Activated naive CD4-positive, alpha-beta T cell treated with anti-CD3 and anti-CD28 coated beads, Interleukin-2, amount 10 ng/mL, durations not matched to agents 7 days and 5 days (primary cell): Measurements from ENCODE around the gene DST.
"Not testable (repeated sequence)": the region's sequence is repeated elsewhere in the genome, so short reads cannot be mapped to it uniquely, and the experiment has no call there.

Experiments
- CTCF ChIA-PET: fragments of 350-600 bp; sonication (Branson Sonifier 250); formaldehyde crosslinking; loops from one replicate; lab custom pipeline; 2021; ENCODE audit warnings: antibody characterized with exemption; lab: Charles Lee
- DNase-seq: peaks from one replicate; pipeline ENCODE4 v3.0.0-alpha.2; 2020
- H3K27ac Mint-ChIP-seq: one replicate; pipeline ENCODE4 v1.8.0; 2021; ENCODE audit warnings: mild to moderate bottlenecking, moderate library complexity, mixed read lengths
- H3K27me3 Mint-ChIP-seq: one replicate; pipeline ENCODE4 v1.8.0; 2021; ENCODE audit warnings: mild to moderate bottlenecking, mixed read lengths
- H3K36me3 Mint-ChIP-seq: one replicate; pipeline ENCODE4 v1.8.0; 2021; ENCODE audit warnings: mixed read lengths
- H3K4me1 Mint-ChIP-seq: one replicate; pipeline ENCODE4 v1.8.0; 2021; ENCODE audit warnings: mixed read lengths
- H3K4me3 Mint-ChIP-seq: one replicate; pipeline ENCODE4 v1.8.0; 2021; ENCODE audit warnings: mild to moderate bottlenecking, moderate library complexity, mixed read lengths
- H3K9me3 Mint-ChIP-seq: one replicate; pipeline ENCODE4 v1.8.0; 2021; ENCODE audit warnings: mixed read lengths

The DST gene

GRCh38 chr6:56677559-56677958 lies 34.9 kb upstream of the DST start:
- CTCF ChIA-PET, result no interaction called here
- no peaks in the 10 kb centered on the region for H3K36me3 Mint-ChIP-seq
- no peaks in the 10 kb centered on the region for H3K4me1 Mint-ChIP-seq
- no peak for DNase-seq
- no peak overlapping the region for H3K27ac Mint-ChIP-seq
- H3K4me3 Mint-ChIP-seq, result no peak overlapping the region
- H3K9me3 Mint-ChIP-seq, result no peaks in the 10 kb centered on the region
- H3K27me3 Mint-ChIP-seq, result no peaks in the 10 kb centered on the region

- Mint-ChIP-seq H3K4me1 (no peaks in the 10 kb centered on the region), H3K27me3 (no peaks in the 10 kb centered on the region), H3K27ac (no peak overlapping the region), H3K4me3 (no peak overlapping the region), H3K36me3 (no peaks in the 10 kb centered on the region), H3K9me3 (no peaks in the 10 kb centered on the region)
- CTCF ChIA-PET, result interaction anchor here (0.6 to 0.9 kb wide), 3 partner anchors 80 to 421 kb away, joined by 3 read pairs; no protein-coding TSS in a partner anchor
- DNase-seq, result no peak
Observed at GRCh38 chr6:56671651-56672461, 29.2 kb upstream of the DST start.

- no peaks in the 10 kb centered on the region for H3K27me3 Mint-ChIP-seq
- H3K4me3 Mint-ChIP-seq, result no peak overlapping the region
- no peaks in the 10 kb centered on the region for H3K4me1 Mint-ChIP-seq
- no peak for DNase-seq
- CTCF ChIA-PET, result no interaction called here
- no peaks in the 10 kb centered on the region for H3K9me3 Mint-ChIP-seq
- no peak overlapping the region for H3K27ac Mint-ChIP-seq
- no peaks in the 10 kb centered on the region for H3K36me3 Mint-ChIP-seq
Observed at GRCh38 chr6:56671160-56671559, 28.5 kb upstream of the DST start.

GRCh38 chr6:56669041-56669440 lies 26.4 kb upstream of the DST start:
- Mint-ChIP-seq H3K4me1 (no peaks in the 10 kb centered on the region), H3K27me3 (no peaks in the 10 kb centered on the region), H3K27ac (no peak overlapping the region), H3K4me3 (no peak overlapping the region), H3K36me3 (no peaks in the 10 kb centered on the region), H3K9me3 (no peaks in the 10 kb centered on the region)
- CTCF ChIA-PET, result interaction anchor here (1.5 kb wide), 1 partner anchor 29 kb away, joined by 6 read pairs; no protein-coding TSS in a partner anchor
- DNase-seq, result no peak

GRCh38 chr6:56668158-56668557 lies 25.5 kb upstream of the DST start:
- CTCF ChIA-PET, result no interaction called here
- Mint-ChIP-seq H3K4me3 (no peak overlapping the region), H3K27me3 (no peaks in the 10 kb centered on the region), H3K27ac (no peak overlapping the region), H3K36me3 (no peaks in the 10 kb centered on the region), H3K9me3 (no peaks in the 10 kb centered on the region), H3K4me1 (no peaks in the 10 kb centered on the region)
- DNase-seq, result no peak

- Mint-ChIP-seq H3K27ac (no peak overlapping the region), H3K4me1 (no peaks in the 10 kb centered on the region), H3K27me3 (no peaks in the 10 kb centered on the region), H3K9me3 (no peaks in the 10 kb centered on the region), H3K4me3 (no peak overlapping the region), H3K36me3 (no peaks in the 10 kb centered on the region)
- CTCF ChIA-PET, result no interaction called here
- no peak for DNase-seq
Observed at GRCh38 chr6:56667336-56667735, 24.6 kb upstream of the DST start.

- Mint-ChIP-seq H3K27ac (no peak overlapping the region), H3K9me3 (no peaks in the 10 kb centered on the region), H3K4me1 (peaks cover 13% of the 10 kb centered on the region), H3K27me3 (no peaks in the 10 kb centered on the region), H3K36me3 (no peaks in the 10 kb centered on the region), H3K4me3 (no peak overlapping the region)
- CTCF ChIA-PET, result no interaction called here
- no peak for DNase-seq
Observed at GRCh38 chr6:56664029-56664428, 21.3 kb upstream of the DST start.

- peaks cover 14% of the 10 kb centered on the region for H3K4me1 Mint-ChIP-seq
- H3K4me3 Mint-ChIP-seq, result no peak overlapping the region
- no peak overlapping the region for H3K27ac Mint-ChIP-seq
- H3K9me3 Mint-ChIP-seq, result no peaks in the 10 kb centered on the region
- CTCF ChIA-PET, result no interaction called here
- no peaks in the 10 kb centered on the region for H3K36me3 Mint-ChIP-seq
- H3K27me3 Mint-ChIP-seq, result peaks cover 3% of the 10 kb centered on the region
- DNase-seq, result no peak
Observed at GRCh38 chr6:56663344-56663743, 20.7 kb upstream of the DST start.

- not testable (repeated sequence) for DNase-seq, H3K9me3 Mint-ChIP-seq, H3K4me3 Mint-ChIP-seq, H3K27ac Mint-ChIP-seq, H3K27me3 Mint-ChIP-seq, H3K36me3 Mint-ChIP-seq
- CTCF ChIA-PET, result interaction anchor here (1.3 kb wide), 1 partner anchor 38 kb away, joined by 4 read pairs; no protein-coding TSS in a partner anchor
- H3K4me1 Mint-ChIP-seq, result peaks cover 14% of the 10 kb centered on the region
Observed at GRCh38 chr6:56661338-56661737, 18.6 kb upstream of the DST start.

- H3K27ac Mint-ChIP-seq, result no peak overlapping the region
- no peak for DNase-seq
- H3K27me3 Mint-ChIP-seq, result peaks cover 3% of the 10 kb centered on the region
- CTCF ChIA-PET, result interaction anchor here (0.6 to 0.7 kb wide), 2 partner anchors 46 to 102 kb away, joined by 4 to 5 read pairs; no protein-coding TSS in a partner anchor
- H3K9me3 Mint-ChIP-seq, result no peaks in the 10 kb centered on the region
- H3K4me1 Mint-ChIP-seq, result peaks cover 14% of the 10 kb centered on the region
- H3K36me3 Mint-ChIP-seq, result no peaks in the 10 kb centered on the region
- no peak overlapping the region for H3K4me3 Mint-ChIP-seq
Observed at GRCh38 chr6:56660381-56660730, 17.7 kb upstream of the DST start.

- Mint-ChIP-seq H3K27ac (no peak overlapping the region), H3K36me3 (no peaks in the 10 kb centered on the region), H3K9me3 (no peaks in the 10 kb centered on the region), H3K4me1 (peaks cover 14% of the 10 kb centered on the region), H3K4me3 (no peak overlapping the region), H3K27me3 (peaks cover 3% of the 10 kb centered on the region)
- CTCF ChIA-PET, result interaction anchor here (0.6 to 0.7 kb wide), 2 partner anchors 45 to 101 kb away, joined by 4 to 5 read pairs; no protein-coding TSS in a partner anchor
- no peak for DNase-seq
Observed at GRCh38 chr6:56659721-56660380, 17.2 kb upstream of the DST start.

GRCh38 chr6:56658326-56658725 lies 15.6 kb upstream of the DST start:
- CTCF ChIA-PET, result no interaction called here
- no peak overlapping the region for H3K27ac Mint-ChIP-seq

GRCh38 chr6:56657354-56657753 lies 14.7 kb upstream of the DST start:
- H3K4me3 Mint-ChIP-seq, result no peak overlapping the region
- no peaks in the 10 kb centered on the region for H3K9me3 Mint-ChIP-seq
- no peak overlapping the region for H3K27ac Mint-ChIP-seq
- H3K4me1 Mint-ChIP-seq, result peaks cover 14% of the 10 kb centered on the region
- H3K27me3 Mint-ChIP-seq, result peaks cover 3% of the 10 kb centered on the region
- no peak for DNase-seq
- CTCF ChIA-PET, result no interaction called here
- H3K36me3 Mint-ChIP-seq, result no peaks in the 10 kb centered on the region

More at GRCh38 chr6:56658326-56658725, 15.6 kb upstream of the DST start:
- peaks cover 3% of the 10 kb centered on the region for H3K27me3 Mint-ChIP-seq
- no peak for DNase-seq
- H3K4me3 Mint-ChIP-seq, result no peak overlapping the region
- no peaks in the 10 kb centered on the region for H3K36me3 Mint-ChIP-seq
- peaks cover 14% of the 10 kb centered on the region for H3K4me1 Mint-ChIP-seq
- no peaks in the 10 kb centered on the region for H3K9me3 Mint-ChIP-seq

GRCh38 chr6:56656466-56656865 lies 13.8 kb upstream of the DST start:
- no peaks in the 10 kb centered on the region for H3K36me3 Mint-ChIP-seq
- no peaks in the 10 kb centered on the region for H3K9me3 Mint-ChIP-seq
- no peak for DNase-seq
- H3K27ac Mint-ChIP-seq, result no peak overlapping the region
- CTCF ChIA-PET, result no interaction called here
- H3K4me1 Mint-ChIP-seq, result peaks cover 14% of the 10 kb centered on the region
- peaks cover 3% of the 10 kb centered on the region for H3K27me3 Mint-ChIP-seq
- no peak overlapping the region for H3K4me3 Mint-ChIP-seq

- Mint-ChIP-seq H3K27me3 (peaks cover 3% of the 10 kb centered on the region), H3K4me1 (peaks cover 14% of the 10 kb centered on the region), H3K27ac (no peak overlapping the region), H3K9me3 (no peaks in the 10 kb centered on the region), H3K4me3 (no peak overlapping the region), H3K36me3 (no peaks in the 10 kb centered on the region)
- no peak for DNase-seq
- CTCF ChIA-PET, result no interaction called here
Observed at GRCh38 chr6:56655996-56656395, 13.3 kb upstream of the DST start.
